Hematopoietic multipotent progenitor cell treated with erythropoietin and hydrocortisone succinate and interleukin-3 and kit ligand, for 8 days (in vitro differentiated cells): ENCODE measurements around the gene HSPB7.
"Not testable (repeated sequence)": the region's sequence is repeated elsewhere in the genome, so short reads cannot be mapped to it uniquely, and the experiment has no call there.

Experiments
- DNase-seq: peaks from one replicate; pipeline ENCODE4 v3.0.0-alpha.2; 2015

Gene HSPB7

DNA sequence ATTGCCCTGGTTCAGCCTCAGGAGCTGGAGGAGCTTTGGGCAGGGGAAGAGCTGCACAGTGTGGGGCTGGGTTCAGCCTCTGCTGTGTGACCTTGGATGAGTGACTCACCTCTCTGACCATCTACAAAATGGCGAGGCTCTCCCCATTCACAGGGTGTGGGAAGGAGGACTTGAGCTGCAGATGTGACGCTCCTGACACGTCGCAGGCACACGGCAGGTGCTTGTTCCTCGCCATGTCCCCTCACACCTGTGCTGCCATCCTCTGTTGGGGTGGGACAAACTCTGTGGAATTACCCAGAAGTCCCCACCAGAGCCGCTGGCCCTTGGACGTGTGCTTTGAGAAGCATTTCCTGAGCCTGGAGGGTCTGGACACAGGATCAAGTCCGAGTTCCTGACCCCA is 3.0 kb upstream of the HSPB7 start:
- DNase-seq = not testable (repeated sequence)

DNA sequence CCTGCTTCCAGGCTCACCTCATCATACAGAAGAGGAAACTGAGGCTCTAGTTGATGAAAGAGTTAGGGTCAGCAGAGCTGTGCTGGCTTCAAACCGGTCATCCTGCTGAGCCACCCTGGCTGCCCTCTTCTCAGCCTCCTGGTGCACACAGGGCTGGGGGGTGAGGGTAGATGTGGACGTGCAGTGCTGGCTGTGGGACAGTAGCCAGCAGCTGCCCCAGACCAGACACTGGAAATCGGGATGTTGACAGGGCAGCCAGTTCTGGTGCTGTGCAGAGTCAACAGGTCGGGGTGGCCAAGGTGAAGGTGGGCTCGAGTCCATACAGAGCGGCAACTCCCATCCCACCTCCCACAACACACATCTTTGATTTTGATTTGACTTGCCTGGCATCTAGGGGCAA is 2.5 kb upstream of the HSPB7 start:
- no peak for DNase-seq

DNA sequence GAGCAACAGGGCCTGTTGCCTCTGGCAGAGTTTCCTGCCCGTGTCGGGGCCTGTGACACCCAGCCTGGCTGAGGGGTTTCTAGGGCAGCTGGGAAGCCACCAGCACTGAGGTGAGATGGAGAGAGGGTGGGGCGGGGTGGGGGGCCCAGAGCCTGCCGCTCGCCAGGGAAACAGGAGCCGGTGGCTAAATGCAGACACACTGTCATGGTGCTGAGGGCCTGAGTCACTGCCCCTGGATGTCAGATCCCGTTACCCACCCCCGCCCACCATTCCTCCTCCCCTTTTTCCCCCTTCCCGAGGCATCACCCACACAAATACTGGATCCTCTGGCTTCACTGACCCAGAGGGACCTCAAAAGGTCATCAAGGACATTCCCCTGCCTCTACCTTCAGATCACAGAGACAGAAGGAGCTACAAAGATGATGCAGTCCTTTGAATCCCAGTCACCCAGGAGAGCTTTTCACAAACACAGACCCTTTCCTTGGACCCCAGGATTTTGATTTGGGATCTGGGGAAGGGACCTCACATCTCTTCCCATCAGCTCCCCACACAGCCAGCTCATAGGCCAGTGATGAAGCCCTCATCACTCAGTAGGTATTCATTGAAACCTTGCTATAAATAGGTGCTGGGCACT is 1.9 kb upstream of the HSPB7 start:
- DNase-seq = no peak

DNA sequence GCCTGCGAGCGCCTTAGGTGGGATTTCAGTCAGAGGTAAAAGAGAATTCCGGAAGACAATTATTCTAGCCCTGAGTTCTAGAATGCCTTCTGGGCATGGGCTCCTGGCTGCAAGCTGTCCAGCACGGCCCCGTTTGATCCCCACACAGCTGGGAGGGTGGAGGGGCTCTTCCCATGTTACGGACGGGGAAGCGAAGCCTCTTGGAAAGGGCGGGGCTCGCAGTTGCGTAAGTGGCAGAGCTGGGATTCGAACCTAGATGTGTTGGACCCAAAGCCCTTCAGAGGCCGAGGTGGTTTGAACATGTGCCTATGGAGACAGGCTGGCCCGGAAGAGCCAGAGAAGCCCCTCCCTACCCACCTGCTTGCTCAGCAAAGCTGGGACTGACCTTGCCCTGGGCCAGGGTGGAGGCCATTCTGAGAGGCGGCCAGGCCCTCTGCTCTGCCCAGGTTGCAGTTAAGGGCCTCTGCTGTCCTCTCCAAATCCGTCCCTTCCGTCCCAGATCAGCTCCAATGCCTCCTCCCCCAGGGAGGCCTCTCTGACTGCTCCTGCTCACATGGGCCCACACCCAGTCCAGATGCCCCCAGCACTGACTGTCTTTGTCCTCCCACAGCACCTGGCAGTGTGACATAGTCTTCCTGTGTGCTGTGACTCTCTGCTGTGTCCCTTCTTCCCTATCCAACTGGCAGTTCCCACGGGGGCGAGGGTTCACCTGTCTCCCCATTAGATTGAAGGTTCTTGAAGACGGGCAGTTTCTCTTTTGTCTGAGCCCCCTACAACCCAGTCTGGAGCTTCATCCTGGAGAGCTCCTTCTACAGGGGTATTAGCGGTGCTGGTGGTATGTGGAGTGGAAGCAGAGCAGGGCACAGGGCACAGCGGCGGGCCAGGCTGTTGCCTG is 1.2 kb upstream of the HSPB7 start:
- no peak for DNase-seq

DNA sequence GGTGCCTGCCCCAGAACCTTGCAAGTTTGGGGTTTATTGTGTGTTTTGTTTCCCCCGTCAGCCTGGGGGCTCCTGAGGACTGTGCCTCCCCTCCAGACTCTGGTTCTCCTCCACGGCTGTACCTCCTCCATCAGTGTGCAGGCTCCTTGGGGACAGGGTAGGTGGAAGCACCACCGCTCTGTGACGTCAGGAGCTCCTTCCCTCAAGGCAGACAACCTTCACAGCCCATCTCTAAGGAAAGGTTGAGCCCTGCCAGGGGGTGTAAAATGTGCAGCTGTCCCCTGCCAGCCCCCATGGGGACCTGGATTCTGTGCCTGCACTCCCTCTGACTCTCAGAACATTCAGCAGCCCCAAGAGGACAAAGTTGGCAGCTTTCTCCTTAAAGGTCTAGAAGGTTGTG is 465 bp upstream of the HSPB7 start:
- DNase-seq = no peak

DNA sequence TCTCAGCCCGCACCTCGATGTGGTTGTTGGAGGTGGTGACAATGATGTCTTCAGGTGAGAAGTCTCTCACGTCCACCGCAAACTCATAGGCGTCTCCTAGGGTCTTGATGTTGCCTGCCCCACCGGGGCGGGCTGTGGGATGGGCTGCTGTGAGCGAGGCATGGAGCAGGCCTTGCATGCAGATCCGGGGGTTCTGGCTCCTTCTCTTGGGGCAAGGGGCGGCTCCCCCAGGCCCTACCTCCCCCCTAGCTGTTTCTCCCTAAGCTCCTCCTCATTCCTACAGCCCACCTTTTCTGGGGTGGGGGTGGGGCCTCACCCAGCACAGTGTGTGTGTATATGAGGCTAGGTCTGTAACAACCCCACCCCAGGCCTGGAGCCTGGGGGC is 775 bp downstream of the HSPB7 start:
- DNase-seq = no peak

DNA sequence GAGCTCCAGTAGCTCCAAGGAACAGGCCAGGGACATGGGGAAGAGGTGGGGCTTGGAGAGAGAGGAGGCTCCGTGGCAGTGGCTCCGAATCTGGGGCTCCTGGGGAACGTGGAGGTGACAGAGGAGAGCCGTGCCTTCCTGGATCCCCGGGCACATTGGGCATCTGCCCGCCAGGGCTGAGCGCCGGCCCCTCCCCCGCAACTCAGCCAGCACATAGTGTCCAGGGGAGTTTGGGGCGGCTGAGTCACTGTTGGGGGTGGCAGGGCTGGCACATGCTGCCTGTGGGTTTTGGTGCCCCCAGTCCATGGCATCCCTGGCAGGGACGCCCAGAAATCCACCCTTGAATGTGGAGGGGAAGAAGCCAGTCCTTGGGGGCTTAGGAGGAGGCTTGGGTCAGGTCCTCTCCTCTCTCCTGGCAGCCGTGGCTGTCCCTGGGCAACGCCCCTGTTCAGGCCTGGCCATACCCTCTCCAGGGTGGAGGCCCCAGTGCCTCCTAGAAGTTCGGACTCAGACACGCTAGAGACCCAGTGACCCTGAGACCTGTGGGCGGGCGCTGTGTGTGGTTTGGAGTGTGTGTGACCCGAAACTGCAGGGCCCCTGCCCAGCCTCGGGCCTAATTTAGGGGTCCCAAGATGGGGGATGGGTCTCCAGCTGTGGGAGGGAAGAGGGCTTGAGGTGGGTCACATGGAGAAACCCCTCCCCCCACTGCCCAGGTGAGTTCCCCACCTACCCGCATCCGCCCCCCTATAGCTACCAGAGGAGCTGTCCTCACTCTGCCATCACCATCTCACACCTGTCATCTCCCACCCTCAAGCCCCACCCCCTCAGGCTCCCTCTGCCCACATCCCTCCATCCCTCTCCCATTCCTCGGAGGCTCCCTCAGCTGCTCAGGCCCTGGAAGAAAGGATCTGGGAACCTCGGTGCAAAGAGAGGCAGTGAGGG is 1.6 kb downstream of the HSPB7 start:
- no peak for DNase-seq

DNA sequence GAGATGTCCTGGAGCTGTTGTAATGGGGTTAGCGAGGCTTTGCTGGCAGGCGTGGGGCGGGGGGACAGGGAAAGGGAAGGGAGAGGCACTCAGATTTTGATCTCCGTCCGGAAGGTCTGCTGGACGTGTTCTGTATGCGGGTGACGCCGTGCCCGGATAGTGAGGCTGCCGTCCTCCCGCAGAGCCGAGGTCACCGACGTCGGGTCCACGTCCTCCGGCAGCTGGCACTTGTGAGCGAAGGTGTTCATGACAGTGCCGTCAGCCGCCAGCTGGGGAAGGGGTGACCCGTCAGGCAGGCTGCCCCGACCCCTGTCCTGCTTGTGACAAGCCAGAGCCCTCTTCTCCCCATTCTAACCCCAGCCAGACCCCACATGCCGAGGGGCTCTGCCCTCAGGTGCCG is 2.4 kb downstream of the HSPB7 start:
- DNase-seq = no peak

DNA sequence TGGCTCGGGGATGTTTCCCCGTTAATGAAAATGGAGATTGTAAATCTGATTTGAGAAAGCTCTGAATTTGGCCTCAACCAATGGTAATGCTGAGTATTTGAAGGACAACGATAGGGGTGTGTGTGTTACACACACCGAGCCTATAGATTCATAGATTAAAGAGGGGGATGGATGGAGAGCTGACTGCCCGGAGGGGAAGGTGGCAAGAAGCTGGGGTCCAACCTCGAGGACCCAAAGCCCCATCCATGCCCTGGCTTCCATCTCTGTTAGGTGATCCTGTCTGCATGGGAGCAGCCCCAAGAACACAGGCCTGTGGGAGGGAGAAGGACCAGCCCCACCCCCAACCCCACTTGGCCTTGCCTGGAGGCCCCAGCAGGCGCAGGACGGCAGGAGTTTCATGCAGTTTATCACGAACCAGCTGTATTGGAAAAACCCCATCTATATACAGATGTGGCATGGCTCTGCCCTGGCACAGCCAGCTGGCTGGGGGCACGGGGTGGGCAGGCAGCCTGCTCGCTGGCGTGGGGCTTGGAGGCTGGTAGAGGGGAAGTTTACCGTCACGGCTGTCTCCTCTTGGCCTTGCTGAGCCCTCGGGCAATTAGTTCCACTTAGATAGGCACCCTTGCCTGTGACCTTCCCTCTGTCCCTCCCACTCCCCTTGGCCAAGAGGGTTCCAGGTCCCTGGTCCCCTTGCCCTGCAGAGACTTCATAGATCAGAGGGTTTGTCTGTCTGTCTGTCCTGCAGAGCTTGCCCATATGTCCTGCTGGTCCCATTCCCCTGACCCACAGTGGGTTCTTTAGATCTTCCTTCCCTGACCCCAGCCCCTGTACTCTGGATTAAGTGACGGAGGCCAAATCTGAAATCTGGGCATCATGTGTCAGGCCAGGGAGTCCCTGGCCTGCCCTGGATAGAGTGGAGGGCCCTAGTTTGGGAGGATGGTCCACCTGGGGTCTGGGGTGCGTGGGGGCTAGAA is 3.0 kb downstream of the HSPB7 start:
- peak; percentile 41 for DNase-seq

DNA sequence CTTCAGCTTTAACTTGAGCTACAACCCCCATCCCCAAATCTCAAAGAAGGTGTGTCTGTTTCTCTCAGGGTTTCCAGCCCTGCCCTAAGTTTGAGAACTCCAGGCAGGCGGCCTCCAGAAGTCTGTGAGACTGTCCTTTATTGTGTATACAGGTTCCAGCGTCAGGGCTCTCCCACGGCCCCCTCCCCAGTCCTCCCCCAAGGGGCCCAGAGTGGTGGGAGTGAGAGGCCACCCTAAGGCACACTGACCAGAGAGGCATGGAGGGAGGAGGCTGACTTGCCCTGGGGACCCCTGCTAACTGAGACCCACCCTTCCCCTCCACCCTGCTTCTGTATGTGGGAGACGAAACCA is 4.0 kb downstream of the HSPB7 start:
- no peak for DNase-seq

DNA sequence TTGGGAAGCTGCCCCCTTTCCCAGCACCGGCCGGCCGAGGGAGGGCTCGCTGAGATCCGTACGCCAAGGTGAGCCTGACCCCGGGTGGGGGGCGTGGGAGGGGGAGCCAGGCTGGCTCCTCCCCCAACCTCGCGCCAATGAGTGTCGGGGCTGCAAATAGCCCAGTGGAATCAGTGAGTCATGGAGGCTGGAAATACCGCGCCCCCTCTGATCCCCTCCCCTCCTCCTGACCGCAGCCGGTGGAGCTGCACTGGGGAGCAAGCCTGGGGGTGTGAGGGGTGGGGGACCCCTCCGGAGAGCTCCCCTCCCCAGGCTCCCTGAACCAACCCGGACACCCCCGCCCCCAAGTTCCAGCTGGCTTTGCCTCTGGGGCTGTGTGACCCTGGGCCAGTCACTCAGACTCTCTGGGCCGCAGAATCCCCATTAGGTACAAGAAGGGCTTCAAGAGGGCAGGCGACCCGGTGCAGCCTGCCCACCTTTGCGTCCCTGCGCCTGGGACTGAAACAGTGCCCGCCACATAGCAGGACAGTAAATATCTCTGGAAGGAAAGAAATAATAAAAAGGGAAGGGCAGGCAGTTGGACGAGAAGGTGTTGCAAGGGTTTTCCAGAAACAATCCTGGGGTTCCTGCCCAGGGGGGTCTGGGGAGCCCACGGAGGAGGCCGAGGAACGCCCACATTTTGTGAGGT is 4.5 kb downstream of the HSPB7 start:
- peak; percentile 56 for DNase-seq

DNA sequence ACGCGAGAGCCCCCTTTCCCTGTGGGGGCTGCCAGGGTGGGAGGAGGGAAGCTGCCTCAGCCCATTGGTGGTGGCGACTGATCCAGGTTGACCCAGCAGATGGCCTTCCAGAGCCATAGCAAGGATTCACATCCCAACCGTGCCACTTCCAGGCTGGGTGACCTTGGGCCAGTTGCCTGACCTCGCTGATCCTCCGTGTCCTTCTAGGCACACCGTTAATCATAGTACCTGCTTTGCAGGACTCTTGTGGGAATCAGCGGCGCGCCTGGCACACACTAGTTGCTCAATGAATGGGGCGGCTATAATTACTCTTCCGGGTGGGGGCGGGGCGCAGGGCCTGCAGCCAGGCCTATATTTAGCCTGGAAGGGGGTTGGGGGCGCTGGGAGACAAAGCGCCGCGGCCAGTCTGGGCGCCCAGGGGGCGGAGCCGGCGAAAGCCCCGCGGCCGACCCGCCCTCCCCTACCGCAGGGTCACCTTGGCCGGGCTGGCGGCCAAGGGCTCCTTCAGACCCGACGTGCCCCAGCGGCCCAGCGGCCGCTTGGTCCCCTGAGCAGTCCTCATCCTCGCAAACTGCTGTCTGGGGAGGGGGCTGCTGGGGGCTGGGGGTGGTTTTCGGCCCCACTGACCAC is 5.1 kb downstream of the HSPB7 start:
- peak; percentile 54 for DNase-seq

DNA sequence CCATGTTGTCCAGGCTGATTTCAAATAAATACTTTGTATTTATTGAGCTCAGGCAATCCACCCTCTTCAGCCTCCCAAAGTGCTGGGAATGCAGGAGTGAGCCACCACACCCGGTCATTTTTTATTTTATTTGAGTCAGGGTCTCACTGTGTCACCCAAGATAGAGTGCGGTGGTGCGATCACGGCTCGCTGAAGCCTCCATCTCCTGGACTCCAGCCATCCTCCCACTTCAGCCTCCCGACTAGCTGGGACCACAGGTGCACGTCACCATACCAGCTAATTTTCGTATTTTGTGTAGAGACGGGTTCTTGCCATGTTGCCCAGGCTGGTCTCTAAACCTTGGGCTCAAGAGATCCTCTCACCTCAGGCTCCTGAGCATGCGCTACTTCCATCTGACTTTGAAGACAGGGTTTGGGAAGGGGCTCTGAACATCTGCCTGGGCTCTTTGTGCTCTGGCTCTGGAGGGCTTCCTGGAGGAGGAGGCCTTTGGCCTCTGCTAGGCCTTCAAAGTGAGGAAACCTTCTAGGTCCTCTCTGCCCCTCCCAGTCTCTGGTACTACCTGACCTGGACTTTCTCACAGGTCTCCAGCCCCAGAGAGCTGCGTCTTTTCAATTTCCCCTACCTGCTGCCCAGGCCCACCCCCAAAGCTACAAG is 5.8 kb downstream of the HSPB7 start:
- no peak for DNase-seq

DNA sequence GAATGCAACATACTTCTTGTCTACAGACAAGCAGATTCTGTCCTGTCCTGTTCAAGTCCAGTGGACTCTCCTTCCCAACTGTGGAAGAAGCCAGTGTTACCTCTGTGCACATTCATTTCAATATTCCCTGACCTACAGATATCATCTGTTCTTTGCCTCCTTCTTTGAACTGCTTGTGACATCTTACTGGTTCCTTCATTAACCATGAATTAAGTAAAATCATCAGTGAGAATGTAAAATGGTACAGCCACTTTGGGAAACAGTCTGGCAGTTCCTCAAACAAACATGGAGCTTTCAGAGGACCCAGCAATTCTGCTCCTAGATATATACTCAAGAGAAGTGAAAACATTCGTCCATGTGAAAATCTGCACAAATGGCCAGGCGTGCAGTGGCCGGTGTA is 7.0 kb downstream of the HSPB7 start:
- DNase-seq = no peak

DNA sequence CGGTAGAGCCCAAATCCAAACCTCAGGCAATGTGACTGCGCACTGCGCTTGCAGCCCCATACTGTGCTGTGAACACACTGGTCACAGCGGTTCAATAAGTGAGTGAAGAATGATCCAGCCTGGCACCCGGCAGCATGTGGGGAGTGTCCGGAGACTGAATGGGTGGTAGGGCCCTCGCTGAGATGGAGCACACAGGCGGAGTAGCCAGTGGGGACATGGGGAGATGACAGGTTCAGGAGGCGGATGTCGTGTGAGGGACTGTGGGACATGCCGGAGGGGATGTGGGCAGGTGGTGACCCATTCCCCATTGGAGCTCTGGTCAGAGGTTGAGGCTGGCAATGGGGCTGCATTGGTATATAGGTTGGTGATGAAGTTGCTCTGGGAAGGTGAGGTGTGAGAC is 8.2 kb downstream of the HSPB7 start:
- no peak for DNase-seq

DNA sequence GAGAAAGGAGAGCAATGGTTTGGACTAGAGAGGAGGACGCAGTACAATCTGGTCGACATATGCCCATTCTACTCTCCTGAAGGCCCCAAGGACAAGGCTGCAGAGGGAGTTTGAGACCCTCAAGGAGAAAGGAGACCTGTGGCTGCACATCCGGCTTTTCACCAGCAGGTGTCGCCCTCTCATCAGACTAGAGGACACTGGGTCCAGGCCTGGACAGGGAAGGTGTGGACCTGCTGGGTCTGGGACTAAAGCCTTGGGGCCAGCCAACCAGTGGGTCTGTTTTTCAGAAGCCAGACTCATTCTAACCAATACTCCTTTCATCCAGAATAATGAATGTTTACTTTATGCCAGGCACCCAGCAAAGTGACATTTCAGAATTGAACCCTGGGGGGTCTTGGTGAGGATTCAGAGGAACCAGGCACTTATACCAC is 8.8 kb downstream of the HSPB7 start:
- peak; percentile 75 for DNase-seq

DNA sequence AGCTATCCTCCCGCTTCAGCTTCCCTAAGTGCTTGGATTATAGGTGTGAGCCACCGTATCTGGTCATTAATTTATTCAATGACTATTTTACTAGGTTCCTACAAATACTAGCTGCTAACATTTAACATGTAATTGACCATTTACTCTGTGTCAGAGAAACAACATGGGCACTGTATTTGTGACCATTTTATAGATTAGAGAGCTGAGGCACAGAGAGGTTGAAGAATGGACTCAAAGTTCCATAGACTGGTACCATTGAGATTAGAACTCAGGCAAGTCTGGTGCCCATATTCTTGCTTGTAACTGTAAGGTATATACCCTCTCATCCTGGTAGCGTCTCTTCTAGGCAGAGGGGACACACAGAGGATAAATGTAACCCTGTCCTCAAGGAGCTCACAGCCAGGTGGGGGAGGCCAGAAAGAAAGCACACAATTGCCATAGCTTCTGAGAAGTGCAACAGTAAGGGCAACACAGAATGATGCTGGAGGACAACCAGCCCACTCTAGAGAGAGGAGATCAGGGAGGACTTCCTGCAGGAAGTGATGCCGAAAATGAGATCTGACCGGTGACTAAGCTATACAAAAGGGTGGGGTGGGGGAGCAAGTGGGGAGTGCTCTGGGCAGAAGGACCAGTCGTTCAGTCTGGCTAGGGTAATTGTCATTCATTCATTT is 10.0 kb downstream of the HSPB7 start:
- DNase-seq = no peak

DNA sequence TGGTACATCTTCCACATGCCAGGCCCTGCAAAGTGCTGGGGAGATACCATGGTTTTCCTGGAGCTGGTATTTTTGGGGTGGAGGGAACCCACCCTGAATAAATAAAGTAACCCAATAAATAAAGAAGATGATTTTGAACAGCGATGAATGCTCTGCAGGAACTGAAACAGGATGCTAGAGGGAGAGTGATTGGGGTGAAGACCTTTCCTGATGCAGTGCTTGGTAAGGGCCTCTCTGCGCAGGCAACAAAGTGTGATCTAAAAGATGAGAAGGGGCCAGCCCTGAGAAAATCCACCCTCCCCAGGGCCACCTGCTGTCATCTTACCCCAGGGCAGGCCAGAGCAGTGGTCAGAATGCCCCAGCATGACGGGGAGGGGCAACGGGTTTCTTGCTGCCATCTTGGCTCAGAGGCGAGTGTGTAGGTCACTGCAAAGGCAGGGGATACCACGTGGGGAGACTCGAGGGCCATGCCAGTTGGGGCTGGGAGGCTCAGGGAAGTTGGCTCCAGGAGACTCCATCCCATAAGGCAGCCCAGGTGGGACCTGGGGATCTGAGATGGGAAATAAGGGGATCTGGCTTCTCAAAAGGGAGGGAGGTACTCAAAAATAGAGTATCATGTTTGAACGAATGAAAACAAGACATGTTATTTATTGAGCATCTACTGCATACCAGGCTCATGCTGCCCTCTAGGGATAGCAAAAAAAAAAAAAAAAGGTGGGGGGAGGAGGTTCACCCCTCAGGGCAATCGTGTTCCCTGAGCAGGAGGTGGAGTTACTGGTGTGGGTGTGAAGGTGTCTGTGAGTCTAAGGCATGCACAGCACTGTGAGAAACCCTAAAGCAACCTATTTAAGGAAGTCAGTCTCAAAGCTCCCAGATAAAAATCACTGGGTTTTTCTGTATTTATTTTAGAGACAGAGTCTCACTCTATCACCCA is 11.0 kb downstream of the HSPB7 start:
- peak; percentile 53 for DNase-seq

DNA sequence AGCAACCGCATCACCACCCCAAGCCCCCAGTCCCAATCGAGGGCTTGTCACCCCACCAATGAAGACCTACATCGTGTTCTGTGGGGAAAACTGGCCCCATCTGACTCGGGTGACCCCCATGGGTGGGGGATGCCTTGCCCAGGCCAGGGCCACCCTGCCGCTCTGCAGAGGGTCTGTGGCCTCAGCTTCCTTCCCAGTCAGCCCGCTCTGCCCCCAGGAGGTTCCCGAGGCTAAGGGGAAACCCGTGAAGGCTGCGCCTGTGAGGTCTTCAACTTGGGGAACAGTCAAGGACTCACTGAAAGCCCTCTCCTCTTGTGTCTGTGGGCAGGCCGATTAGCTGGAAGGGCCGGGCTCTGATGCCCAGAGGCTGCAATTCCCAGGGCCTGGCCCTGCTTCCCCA is 11.8 kb downstream of the HSPB7 start:
- DNase-seq = no peak
